Activated CD4-positive, alpha-beta T cell treated with anti-CD3 and anti-CD28 coated beads, Interleukin-2, amount 50 U/mL, for 4 hours (primary cell): ENCODE data around the gene VPS4B.
"Not testable (repeated sequence)": the region's sequence is repeated elsewhere in the genome, so short reads cannot be mapped to it uniquely, and the experiment has no call there.

ENCODE experiments used
- DNase-seq, 2 experiments: peaks; one replicate each; pipeline ENCODE4 v3.0.0-alpha.2; 2020

Gene VPS4B

GRCh38 chr18:63366213-63367052, 55.8 kb downstream of the VPS4B start:
- peak; percentile 70 to 77 for DNase-seq

- DNase-seq, result no peak
These were observed 56.4 kb downstream of the VPS4B start for GRCh38 chr18:63365876-63366212.

GRCh38 chr18:63363951-63364350, 58.3 kb downstream of the VPS4B start:
- peak; percentile 22 to 35 for DNase-seq

- DNase-seq, result not testable (repeated sequence)
These were observed 58.9 kb downstream of the VPS4B start for GRCh38 chr18:63363420-63363819.

- no peak for DNase-seq
These were observed 65.9 kb downstream of the VPS4B start for GRCh38 chr18:63356272-63356896.

- DNase-seq, result no peak
These were observed 72.0 kb downstream of the VPS4B start for GRCh38 chr18:63350230-63350629.

GRCh38 chr18:63348508-63349136, 73.7 kb downstream of the VPS4B start:
- DNase-seq, result no peak

GRCh38 chr18:63346480-63347183, 75.6 kb downstream of the VPS4B start:
- no peak for DNase-seq

- no peak for DNase-seq
These were observed 76.2 kb downstream of the VPS4B start for GRCh38 chr18:63346031-63346430.

GRCh38 chr18:63344918-63345317, 77.4 kb downstream of the VPS4B start:
- no peak for DNase-seq

GRCh38 chr18:63344263-63344662, 78.0 kb downstream of the VPS4B start:
- no peak for DNase-seq

GRCh38 chr18:63342206-63342605, 80.1 kb downstream of the VPS4B start:
- no peak for DNase-seq

- peak; percentile 25 to 36 for DNase-seq
These were observed 82.3 kb downstream of the VPS4B start for GRCh38 chr18:63339920-63340484.
